ENCODE results near the gene DSG3.
A peak's percentile ranks its signal among the peaks of the same experiment; 100 is the strongest.

DSG3 gene

DNA sequence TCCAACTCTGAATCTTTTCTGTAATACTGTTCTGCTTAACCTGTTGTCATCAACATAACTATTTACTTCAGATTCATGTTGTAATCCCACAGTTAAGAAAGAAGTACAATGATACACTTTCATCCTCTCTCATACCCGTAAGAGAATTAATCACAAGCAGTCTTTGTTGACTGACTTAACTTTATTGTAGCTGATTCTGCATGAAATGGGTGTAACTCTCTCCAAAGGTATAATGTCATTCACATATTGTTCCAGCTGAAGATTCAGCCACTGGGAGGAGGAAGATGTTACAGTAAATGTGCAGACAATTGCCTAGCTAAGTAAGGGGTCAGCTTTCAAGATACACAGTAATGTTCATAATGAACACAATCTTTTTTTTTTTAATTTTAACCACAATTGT, 36.9 kb downstream of the DSG3 start:
- no peak for TF ChIP-seq PPARA (CRISPR knock-in tag; IDR thresholded peaks at IDR 0.05; ENCODE audit: borderline replicate concordance)
- ATAC-seq = no peak

DNA sequence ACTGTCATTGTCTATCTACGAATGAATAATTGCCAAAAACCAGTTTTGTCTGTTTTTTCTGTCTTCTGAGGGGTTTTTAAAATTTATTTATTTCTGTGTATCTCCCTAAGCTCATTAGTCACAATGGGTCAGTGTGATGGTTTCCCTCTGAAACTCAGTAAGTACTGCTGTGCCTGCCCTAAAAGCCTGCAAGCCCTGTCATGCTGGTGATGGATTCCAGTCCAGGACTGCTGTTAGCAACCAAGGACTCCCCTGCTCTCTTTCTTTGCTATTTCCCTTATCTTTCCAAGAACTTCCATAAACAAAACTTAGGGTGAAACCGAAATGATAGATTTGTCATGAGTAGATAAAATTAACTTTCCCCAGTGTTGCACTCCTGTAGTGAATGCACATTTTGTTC, 38.6 kb downstream of the DSG3 start:
- TF ChIP-seq ZNF70 (CRISPR knock-in tag; IDR thresholded peaks at IDR 0.05) (no peak), ZC3H10 (CRISPR knock-in tag; IDR thresholded peaks at IDR 0.05) (no peak)
- no peak for ATAC-seq

DNA sequence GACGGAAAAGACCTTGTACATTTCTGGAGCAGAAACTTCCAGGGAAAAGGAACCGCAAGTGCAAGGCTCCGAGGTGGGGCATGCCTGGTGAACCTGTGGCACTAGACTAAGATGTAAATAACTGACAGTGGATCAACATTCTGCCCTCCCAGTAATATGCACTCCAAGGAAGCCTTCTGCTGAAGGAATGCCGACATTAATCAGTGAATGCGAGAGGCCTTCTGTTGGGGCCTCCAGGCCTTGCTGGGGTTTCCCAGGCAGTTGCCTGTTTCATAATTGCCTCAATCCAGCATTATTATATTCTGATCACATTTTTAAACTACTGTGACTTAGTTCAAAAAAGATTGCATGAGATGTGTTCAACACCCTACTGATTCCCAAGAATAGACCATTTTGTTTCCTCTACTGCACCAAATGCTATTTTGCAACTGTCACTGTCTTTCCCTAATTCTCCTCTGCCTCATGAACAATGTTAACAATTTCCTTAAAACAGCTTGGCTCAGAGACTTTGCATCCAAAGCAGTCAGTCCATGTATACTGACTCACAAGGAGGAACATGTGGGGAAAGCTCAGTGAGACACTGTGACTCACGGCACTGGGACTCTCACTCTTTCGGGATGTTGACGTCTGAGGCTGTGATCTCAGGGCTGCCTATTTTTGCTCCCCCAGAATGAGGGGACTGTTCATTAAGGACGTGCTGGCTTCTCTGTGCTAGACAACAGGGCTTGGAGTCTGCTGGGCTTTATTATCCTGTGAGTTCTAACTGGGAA, 39.9 kb downstream of the DSG3 start:
- ATAC-seq = peak; percentile 53; the same call in 2 of the 3 replicates
- TF ChIP-seq BACH2 (CRISPR knock-in tag; IDR thresholded peaks at IDR 0.05; ENCODE audit: borderline replicate concordance) (no peak), ZNF565 (CRISPR knock-in tag; conservative IDR thresholded peaks at IDR 0.05; ENCODE audit: low read depth) (no peak), PPARA (CRISPR knock-in tag; IDR thresholded peaks at IDR 0.05; ENCODE audit: borderline replicate concordance) (no peak), ZNF8 (CRISPR knock-in tag; IDR thresholded peaks at IDR 0.05) (no peak), OSR1 (CRISPR knock-in tag; IDR thresholded peaks at IDR 0.05) (no peak), ZC3H10 (CRISPR knock-in tag; IDR thresholded peaks at IDR 0.05) (no peak), ARNTL (CRISPR knock-in tag; IDR thresholded peaks at IDR 0.05; ENCODE audit: borderline replicate concordance, low read depth) (no peak), ZFP30 (CRISPR knock-in tag; IDR thresholded peaks at IDR 0.05) (no peak), CSDC2 (CRISPR knock-in tag; IDR thresholded peaks at IDR 0.05) (no peak), GLIS3 (CRISPR knock-in tag; IDR thresholded peaks at IDR 0.05) (no peak)
- TF ChIP-seq, protein P1, sequence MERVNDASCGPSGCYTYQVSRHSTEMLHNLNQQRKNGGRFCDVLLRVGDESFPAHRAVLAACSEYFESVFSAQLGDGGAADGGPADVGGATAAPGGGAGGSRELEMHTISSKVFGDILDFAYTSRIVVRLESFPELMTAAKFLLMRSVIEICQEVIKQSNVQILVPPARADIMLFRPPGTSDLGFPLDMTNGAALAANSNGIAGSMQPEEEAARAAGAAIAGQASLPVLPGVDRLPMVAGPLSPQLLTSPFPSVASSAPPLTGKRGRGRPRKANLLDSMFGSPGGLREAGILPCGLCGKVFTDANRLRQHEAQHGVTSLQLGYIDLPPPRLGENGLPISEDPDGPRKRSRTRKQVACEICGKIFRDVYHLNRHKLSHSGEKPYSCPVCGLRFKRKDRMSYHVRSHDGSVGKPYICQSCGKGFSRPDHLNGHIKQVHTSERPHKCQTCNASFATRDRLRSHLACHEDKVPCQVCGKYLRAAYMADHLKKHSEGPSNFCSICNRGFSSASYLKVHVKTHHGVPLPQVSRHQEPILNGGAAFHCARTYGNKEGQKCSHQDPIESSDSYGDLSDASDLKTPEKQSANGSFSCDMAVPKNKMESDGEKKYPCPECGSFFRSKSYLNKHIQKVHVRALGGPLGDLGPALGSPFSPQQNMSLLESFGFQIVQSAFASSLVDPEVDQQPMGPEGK (CRISPR knock-in tag; IDR thresholded peaks at IDR 0.05; ENCODE audit: borderline replicate concordance) = no peak

DNA sequence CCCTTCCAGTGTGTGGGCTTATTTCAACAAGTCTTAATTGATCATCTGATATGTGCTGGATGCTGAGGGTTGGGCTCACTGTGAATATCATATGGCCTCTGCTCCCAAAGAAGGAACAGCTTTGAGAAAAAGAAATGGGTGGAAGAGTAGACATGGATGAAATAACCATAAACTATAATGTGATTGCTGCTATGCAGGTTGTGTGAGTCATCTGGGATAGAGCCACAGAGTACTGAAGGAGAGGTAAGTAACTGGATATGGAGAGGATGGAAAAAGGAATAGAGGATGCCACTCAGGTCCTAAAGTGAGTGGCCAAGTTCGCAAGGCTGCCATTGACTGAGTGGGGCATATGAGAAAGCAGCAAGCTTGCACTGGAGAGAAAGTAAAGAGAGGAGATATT, 41.8 kb downstream of the DSG3 start:
- ATAC-seq = no peak
- TF ChIP-seq ARNTL (CRISPR knock-in tag; IDR thresholded peaks at IDR 0.05; ENCODE audit: borderline replicate concordance, low read depth) (no peak), ZNF565 (CRISPR knock-in tag; conservative IDR thresholded peaks at IDR 0.05; ENCODE audit: low read depth) (no peak), TOX (CRISPR knock-in tag; IDR thresholded peaks at IDR 0.05; ENCODE audit: borderline replicate concordance) (no peak), CSDC2 (CRISPR knock-in tag; IDR thresholded peaks at IDR 0.05) (no peak), RARB (CRISPR knock-in tag; IDR thresholded peaks at IDR 0.05) (no peak), ZNF8 (CRISPR knock-in tag; IDR thresholded peaks at IDR 0.05) (no peak), SNAI2 (CRISPR knock-in tag; IDR thresholded peaks at IDR 0.05) (no peak)
- TF ChIP-seq, protein P1 (CRISPR knock-in tag; IDR thresholded peaks at IDR 0.05; ENCODE audit: borderline replicate concordance) = no peak
- TF ChIP-seq, protein P2, sequence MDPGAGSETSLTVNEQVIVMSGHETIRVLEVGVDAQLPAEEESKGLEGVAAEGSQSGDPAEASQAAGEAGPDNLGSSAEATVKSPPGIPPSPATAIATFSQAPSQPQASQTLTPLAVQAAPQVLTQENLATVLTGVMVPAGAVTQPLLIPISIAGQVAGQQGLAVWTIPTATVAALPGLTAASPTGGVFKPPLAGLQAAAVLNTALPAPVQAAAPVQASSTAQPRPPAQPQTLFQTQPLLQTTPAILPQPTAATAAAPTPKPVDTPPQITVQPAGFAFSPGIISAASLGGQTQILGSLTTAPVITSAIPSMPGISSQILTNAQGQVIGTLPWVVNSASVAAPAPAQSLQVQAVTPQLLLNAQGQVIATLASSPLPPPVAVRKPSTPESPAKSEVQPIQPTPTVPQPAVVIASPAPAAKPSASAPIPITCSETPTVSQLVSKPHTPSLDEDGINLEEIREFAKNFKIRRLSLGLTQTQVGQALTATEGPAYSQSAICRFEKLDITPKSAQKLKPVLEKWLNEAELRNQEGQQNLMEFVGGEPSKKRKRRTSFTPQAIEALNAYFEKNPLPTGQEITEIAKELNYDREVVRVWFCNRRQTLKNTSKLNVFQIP (CRISPR knock-in tag; IDR thresholded peaks at IDR 0.05; ENCODE audit: borderline replicate concordance, low read depth) = no peak
- TF ChIP-seq, protein P3, sequence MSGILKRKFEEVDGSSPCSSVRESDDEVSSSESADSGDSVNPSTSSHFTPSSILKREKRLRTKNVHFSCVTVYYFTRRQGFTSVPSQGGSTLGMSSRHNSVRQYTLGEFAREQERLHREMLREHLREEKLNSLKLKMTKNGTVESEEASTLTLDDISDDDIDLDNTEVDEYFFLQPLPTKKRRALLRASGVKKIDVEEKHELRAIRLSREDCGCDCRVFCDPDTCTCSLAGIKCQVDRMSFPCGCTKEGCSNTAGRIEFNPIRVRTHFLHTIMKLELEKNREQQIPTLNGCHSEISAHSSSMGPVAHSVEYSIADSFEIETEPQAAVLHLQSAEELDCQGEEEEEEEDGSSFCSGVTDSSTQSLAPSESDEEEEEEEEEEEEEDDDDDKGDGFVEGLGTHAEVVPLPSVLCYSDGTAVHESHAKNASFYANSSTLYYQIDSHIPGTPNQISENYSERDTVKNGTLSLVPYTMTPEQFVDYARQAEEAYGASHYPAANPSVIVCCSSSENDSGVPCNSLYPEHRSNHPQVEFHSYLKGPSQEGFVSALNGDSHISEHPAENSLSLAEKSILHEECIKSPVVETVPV (CRISPR knock-in tag; IDR thresholded peaks at IDR 0.05) = no peak
- TF ChIP-seq, protein P4, sequence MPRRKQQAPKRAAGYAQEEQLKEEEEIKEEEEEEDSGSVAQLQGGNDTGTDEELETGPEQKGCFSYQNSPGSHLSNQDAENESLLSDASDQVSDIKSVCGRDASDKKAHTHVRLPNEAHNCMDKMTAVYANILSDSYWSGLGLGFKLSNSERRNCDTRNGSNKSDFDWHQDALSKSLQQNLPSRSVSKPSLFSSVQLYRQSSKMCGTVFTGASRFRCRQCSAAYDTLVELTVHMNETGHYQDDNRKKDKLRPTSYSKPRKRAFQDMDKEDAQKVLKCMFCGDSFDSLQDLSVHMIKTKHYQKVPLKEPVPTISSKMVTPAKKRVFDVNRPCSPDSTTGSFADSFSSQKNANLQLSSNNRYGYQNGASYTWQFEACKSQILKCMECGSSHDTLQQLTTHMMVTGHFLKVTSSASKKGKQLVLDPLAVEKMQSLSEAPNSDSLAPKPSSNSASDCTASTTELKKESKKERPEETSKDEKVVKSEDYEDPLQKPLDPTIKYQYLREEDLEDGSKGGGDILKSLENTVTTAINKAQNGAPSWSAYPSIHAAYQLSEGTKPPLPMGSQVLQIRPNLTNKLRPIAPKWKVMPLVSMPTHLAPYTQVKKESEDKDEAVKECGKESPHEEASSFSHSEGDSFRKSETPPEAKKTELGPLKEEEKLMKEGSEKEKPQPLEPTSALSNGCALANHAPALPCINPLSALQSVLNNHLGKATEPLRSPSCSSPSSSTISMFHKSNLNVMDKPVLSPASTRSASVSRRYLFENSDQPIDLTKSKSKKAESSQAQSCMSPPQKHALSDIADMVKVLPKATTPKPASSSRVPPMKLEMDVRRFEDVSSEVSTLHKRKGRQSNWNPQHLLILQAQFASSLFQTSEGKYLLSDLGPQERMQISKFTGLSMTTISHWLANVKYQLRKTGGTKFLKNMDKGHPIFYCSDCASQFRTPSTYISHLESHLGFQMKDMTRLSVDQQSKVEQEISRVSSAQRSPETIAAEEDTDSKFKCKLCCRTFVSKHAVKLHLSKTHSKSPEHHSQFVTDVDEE (CRISPR knock-in tag; IDR thresholded peaks at IDR 0.05) = no peak
- TF ChIP-seq, protein P5, sequence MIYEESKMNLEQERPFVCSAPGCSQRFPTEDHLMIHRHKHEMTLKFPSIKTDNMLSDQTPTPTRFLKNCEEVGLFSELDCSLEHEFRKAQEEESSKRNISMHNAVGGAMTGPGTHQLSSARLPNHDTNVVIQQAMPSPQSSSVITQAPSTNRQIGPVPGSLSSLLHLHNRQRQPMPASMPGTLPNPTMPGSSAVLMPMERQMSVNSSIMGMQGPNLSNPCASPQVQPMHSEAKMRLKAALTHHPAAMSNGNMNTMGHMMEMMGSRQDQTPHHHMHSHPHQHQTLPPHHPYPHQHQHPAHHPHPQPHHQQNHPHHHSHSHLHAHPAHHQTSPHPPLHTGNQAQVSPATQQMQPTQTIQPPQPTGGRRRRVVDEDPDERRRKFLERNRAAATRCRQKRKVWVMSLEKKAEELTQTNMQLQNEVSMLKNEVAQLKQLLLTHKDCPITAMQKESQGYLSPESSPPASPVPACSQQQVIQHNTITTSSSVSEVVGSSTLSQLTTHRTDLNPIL (CRISPR knock-in tag; IDR thresholded peaks at IDR 0.05; ENCODE audit: low read depth) = no peak

Data from SK-N-SH treated with all-trans-retinoic acid at 6 μM for 48 hours (cell line).